Upper lobe of left lung (tissue), 4 donors: Measurements from ENCODE around the gene SERINC2.

Experiments
- EP300 ChIP-seq, 4 donors: sonication (generic); formaldehyde crosslinking; IDR thresholded peaks; one replicate each; pipeline ENCODE4 v1.5.1; 2017; ENCODE audit warnings: antibody characterized with exemption in 4 of 4, control low read depth in 2 of 4
- POLR2AphosphoS5 ChIP-seq, 2 donors: sonication (generic); formaldehyde crosslinking; IDR thresholded peaks; one replicate each; pipeline ENCODE4 v1.5.1; 2017; ENCODE audit warnings: antibody characterized with exemption in 2 of 2
- TF ChIP-seq, protein P1 (sequence below), 6 experiments: fragments of 450-650 bp in 4 of 6; fragments of 200-600 bp in 2 of 6; sonication (generic) in 2 of 6; IDR thresholded peaks; one replicate each; pipeline ENCODE4 v1.5.1; 2016 to 2019; ENCODE audit warnings: antibody characterized with exemption in 6 of 6

GRCh38 chr1:31460027-31460426 lies 47.0 kb downstream of the SERINC2 start:
- TF ChIP-seq POLR2AphosphoS5 (IDR thresholded peaks at IDR 0.05) (no peak), EP300 (IDR thresholded peaks at IDR 0.05) (no peak)
- TF ChIP-seq, protein P1, sequence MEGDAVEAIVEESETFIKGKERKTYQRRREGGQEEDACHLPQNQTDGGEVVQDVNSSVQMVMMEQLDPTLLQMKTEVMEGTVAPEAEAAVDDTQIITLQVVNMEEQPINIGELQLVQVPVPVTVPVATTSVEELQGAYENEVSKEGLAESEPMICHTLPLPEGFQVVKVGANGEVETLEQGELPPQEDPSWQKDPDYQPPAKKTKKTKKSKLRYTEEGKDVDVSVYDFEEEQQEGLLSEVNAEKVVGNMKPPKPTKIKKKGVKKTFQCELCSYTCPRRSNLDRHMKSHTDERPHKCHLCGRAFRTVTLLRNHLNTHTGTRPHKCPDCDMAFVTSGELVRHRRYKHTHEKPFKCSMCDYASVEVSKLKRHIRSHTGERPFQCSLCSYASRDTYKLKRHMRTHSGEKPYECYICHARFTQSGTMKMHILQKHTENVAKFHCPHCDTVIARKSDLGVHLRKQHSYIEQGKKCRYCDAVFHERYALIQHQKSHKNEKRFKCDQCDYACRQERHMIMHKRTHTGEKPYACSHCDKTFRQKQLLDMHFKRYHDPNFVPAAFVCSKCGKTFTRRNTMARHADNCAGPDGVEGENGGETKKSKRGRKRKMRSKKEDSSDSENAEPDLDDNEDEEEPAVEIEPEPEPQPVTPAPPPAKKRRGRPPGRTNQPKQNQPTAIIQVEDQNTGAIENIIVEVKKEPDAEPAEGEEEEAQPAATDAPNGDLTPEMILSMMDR (IDR thresholded peaks at IDR 0.05): no peak
